ENCODE results near the gene PNPLA2.

The PNPLA2 gene

GRCh38 chr11:798093-798713 lies 20.5 kb upstream of the PNPLA2 start, which contains the start of gene SLC25A22:
SLC25A22 (minus strand) TSS chr11:798281; CDS start chr11:795006, 3,275 bp downstream.
- FAIRE-seq = no peak
- peak; percentile 41 for DNase-seq (ENCODE audit: low spot score)

- FAIRE-seq (no peak), DNase-seq (ENCODE audit: low spot score) (no peak)
These were observed 18.9 kb upstream of the PNPLA2 start for GRCh38 chr11:799641-800316.

GRCh38 chr11:800473-800872 lies 18.2 kb upstream of the PNPLA2 start:
- FAIRE-seq (no peak), DNase-seq (ENCODE audit: low spot score) (no peak)

- no peak for FAIRE-seq
- DNase-seq (ENCODE audit: low spot score) = no peak
These were observed 17.5 kb upstream of the PNPLA2 start for GRCh38 chr11:801097-801780.

- FAIRE-seq (no peak), DNase-seq (ENCODE audit: low spot score) (no peak)
These were observed 16.6 kb upstream of the PNPLA2 start for GRCh38 chr11:802018-802617.

- DNase-seq (ENCODE audit: low spot score) (no peak), FAIRE-seq (no peak)
These were observed 15.8 kb upstream of the PNPLA2 start for GRCh38 chr11:802693-803466.

GRCh38 chr11:803467-803742 lies 15.3 kb upstream of the PNPLA2 start:
- FAIRE-seq (no peak), DNase-seq (ENCODE audit: low spot score) (no peak)

GRCh38 chr11:803770-804598 lies 14.7 kb upstream of the PNPLA2 start:
- DNase-seq (ENCODE audit: low spot score) (no peak), FAIRE-seq (no peak)

GRCh38 chr11:804599-804964 lies 14.1 kb upstream of the PNPLA2 start:
- FAIRE-seq (no peak), DNase-seq (ENCODE audit: low spot score) (no peak)

- peak; percentile 70 for DNase-seq (ENCODE audit: low spot score)
- no peak for FAIRE-seq
These were observed 10.1 kb upstream of the PNPLA2 start for GRCh38 chr11:808427-809286.

- FAIRE-seq (no peak), DNase-seq (ENCODE audit: low spot score) (peak; percentile 86)
These were observed 9.3 kb upstream of the PNPLA2 start, which contains the start of gene RPLP2 for GRCh38 chr11:809287-810039. RPLP2 (plus strand) TSS chr11:809967; CDS start chr11:810235, 268 bp downstream.

GRCh38 chr11:810040-810567 lies 8.6 kb upstream of the PNPLA2 start:
- FAIRE-seq = no peak

GRCh38 chr11:811446-812245 lies 7.1 kb upstream of the PNPLA2 start:
- no peak for DNase-seq (ENCODE audit: low spot score)
- no peak for FAIRE-seq

More at GRCh38 chr11:810040-810567, 8.6 kb upstream of the PNPLA2 start:
- no peak for DNase-seq (ENCODE audit: low spot score)

GRCh38 chr11:812390-812789 lies 6.3 kb upstream of the PNPLA2 start:
- no peak for DNase-seq (ENCODE audit: low spot score)

GRCh38 chr11:813072-813455 lies 5.7 kb upstream of the PNPLA2 start:
- DNase-seq (ENCODE audit: low spot score) = no peak
- no peak for FAIRE-seq

More at GRCh38 chr11:812390-812789, 6.3 kb upstream of the PNPLA2 start:
- no peak for FAIRE-seq

GRCh38 chr11:813456-814096 lies 5.1 kb upstream of the PNPLA2 start:
- FAIRE-seq = no peak
- no peak for DNase-seq (ENCODE audit: low spot score)

GRCh38 chr11:815675-816432 lies 2.9 kb upstream of the PNPLA2 start:
- DNase-seq (ENCODE audit: low spot score) (no peak), FAIRE-seq (no peak)
